ENCODE results near the gene HORMAD2. TPM values are rescaled to one million over a fixed set of nuclear protein-coding genes. Genes with fewer than 3 reads are reported as not detected.

The HORMAD2 gene
- total RNA-seq, 1 experiment from 2014 or later: not detected

GRCh38 chr22:30171008-30171407, 90.7 kb downstream of the HORMAD2 start (continued):
- no peak for TF ChIP-seq MLX (CRISPR knock-in tag; IDR thresholded peaks at IDR 0.05)
- no peak for TF ChIP-seq ATF6 (CRISPR knock-in tag; IDR thresholded peaks at IDR 0.05)
- no peak for TF ChIP-seq E2F1 (CRISPR knock-in tag; IDR thresholded peaks at IDR 0.05)
- no peak for TF ChIP-seq ELF4 (CRISPR knock-in tag; IDR thresholded peaks at IDR 0.05; ENCODE audit: low read depth)
- TF ChIP-seq NFATC4 (CRISPR knock-in tag; IDR thresholded peaks at IDR 0.05): no peak
- TF ChIP-seq ZNF532 (CRISPR knock-in tag; IDR thresholded peaks at IDR 0.05; ENCODE audit: borderline replicate concordance): no peak
- no peak for TF ChIP-seq ZBTB21 (CRISPR knock-in tag; IDR thresholded peaks at IDR 0.05; ENCODE audit: borderline replicate concordance)

- CTCF ChIA-PET: interaction anchor here (0.8 kb wide), 1 partner anchor 80 kb away, joined by 3 read pairs; no protein-coding TSS in a partner anchor
- Mint-ChIP-seq H3K4me1 (peaks cover 11% of the 10 kb centered on the region), H3K27ac (no peak overlapping the region), H3K9me3 (no peaks in the 10 kb centered on the region), H3K4me3 (no peak overlapping the region), H3K36me3 (no peaks in the 10 kb centered on the region), H3K27me3 (ENCODE audit: low read depth) (peaks cover 8% of the 10 kb centered on the region; the same call in 1 of the 2 replicates)
- DNase-seq (ENCODE audit: low spot score) (no peak), ATAC-seq (no peak)
- POLR2A ChIA-PET: no interaction called here
- TF ChIP-seq PRDM15 (CRISPR knock-in tag; IDR thresholded peaks at IDR 0.05) (no peak), JUN (CRISPR knock-in tag; IDR thresholded peaks at IDR 0.05) (no peak), FOXP1 (CRISPR knock-in tag; IDR thresholded peaks at IDR 0.05; ENCODE audit: borderline replicate concordance) (no peak), ZNF121 (CRISPR knock-in tag; IDR thresholded peaks at IDR 0.05) (no peak), ATF6 (CRISPR knock-in tag; IDR thresholded peaks at IDR 0.05) (no peak), USF1 (CRISPR knock-in tag; IDR thresholded peaks at IDR 0.05) (no peak), ZBTB43 (CRISPR knock-in tag; IDR thresholded peaks at IDR 0.05) (no peak), ZNF138 (CRISPR knock-in tag; conservative IDR thresholded peaks at IDR 0.05) (no peak), ZNF416 (CRISPR knock-in tag; IDR thresholded peaks at IDR 0.05) (no peak), SOX15 (CRISPR knock-in tag; IDR thresholded peaks at IDR 0.05) (no peak), MXD4 (CRISPR knock-in tag; IDR thresholded peaks at IDR 0.05; ENCODE audit: borderline replicate concordance) (no peak), TCF7 (CRISPR knock-in tag; IDR thresholded peaks at IDR 0.05; ENCODE audit: low read depth) (no peak), CREM (CRISPR knock-in tag; IDR thresholded peaks at IDR 0.05) (no peak), NR1H2 (CRISPR knock-in tag; IDR thresholded peaks at IDR 0.05) (no peak), ZBTB21 (CRISPR knock-in tag; IDR thresholded peaks at IDR 0.05; ENCODE audit: borderline replicate concordance) (no peak)
Observed at GRCh38 chr22:30175690-30176288, 95.5 kb downstream of the HORMAD2 start.
